Measurements from ENCODE around the gene CLEC3B. TPM values are rescaled to one million over a fixed set of nuclear protein-coding genes. Genes with fewer than 3 reads are reported as not detected.

The CLEC3B gene
- total RNA-seq, 2 donors from 2014 or later = 50.0 to 136 TPM

DNA sequence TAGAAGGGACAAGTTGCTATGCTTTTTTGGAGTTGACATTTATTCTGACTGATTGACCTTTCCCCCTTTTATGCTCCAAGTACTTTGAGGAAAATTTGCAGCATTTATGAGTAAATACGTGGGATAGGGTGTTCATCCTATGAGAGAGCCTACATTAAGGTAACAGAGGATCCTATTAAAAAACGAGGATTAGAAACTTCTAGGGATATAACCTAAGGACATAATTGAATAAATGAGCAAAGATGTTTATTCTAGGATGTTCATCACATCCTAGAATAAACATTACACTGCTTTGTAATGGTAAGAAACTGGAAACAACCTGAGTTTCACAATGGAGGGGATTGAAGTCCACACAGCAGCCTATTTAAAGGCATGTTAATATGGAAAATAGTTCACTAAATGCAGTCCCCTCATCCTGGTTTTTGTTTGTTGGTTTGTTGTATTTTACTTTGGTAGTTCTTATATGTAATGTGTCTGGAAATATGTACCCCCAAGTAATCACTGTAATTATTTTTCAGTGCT, 23.9 kb upstream of the CLEC3B start:
- intact Hi-C loops (cut with DNase I) = no loop called here
- no peak for DNase-seq (ENCODE audit: low spot score)

DNA sequence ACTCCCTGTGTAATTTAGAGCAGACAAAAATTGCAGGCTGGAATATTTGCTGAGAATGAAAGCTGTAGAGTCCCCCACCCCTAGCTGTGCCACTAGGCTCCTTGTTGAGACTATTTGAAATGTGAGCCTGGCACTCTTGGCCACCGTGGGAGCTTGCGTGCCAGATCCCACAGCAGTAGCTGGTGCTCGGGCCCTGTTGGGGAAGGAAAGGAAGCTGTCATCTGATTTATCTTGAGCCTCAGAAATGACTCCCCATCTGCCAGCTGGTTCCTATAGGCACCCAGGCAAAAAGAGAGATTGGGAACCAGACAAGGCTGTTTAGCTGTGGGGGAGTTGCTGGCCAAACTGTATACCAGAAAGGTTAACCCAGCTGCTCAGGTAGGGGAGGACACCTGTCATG, 23.4 kb upstream of the CLEC3B start:
- intact Hi-C loops (cut with DNase I) = no loop called here

DNA sequence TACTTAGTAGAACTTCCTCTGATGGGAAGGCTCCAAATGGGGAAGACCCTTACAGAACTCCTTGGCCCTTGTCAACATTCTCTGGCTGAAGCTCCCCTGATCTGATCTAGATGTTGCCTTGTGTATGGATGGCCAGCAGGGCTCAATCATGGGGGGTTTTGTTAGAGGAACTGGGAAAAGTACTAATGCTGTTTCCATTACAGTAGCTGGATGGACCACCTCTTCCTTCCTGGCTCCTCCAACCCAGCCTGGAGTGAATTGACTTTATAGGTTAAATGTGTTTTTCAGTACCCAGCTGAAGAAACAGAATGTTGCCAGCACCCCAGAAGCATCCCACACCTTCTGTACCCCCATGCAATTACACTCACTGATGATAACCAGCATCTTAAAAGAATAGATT, 22.7 kb upstream of the CLEC3B start:
- no peak for DNase-seq (ENCODE audit: low spot score)
- intact Hi-C loops (cut with DNase I) = no loop called here

More for the DNA sequence above, 23.4 kb upstream of the CLEC3B start:
- DNase-seq (ENCODE audit: low spot score) = no peak

- DNase-seq (ENCODE audit: low spot score) = no peak
- intact Hi-C loops (cut with DNase I) = no loop called here
Measured at GRCh38 chr3:45003859-45004258, 22.2 kb upstream of the CLEC3B start.

DNA sequence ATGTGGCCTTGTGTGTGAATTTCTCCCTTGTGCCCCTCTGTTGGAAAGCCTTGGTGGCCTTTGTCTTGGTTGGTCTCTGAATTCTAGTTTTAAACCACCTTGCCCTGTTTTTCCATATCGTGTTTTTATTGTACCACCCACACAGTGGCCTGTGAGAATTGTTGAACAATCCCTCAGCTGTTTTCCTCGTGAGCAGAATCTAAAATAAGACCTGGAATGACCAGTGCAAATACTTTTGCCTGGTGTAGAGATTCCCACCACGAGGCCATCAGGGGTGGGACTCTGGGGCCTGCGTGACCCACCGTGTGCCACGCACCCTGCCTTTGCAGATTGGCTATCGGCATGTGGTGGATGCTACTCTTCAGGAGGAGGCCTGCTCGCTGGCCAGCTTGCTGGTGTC, 19.0 kb upstream of the CLEC3B start:
- intact Hi-C loops (cut with DNase I) = no loop called here
- DNase-seq (ENCODE audit: low spot score) = no peak

- intact Hi-C loops (cut with DNase I) = no loop called here
- no peak for DNase-seq (ENCODE audit: low spot score)
Measured at GRCh38 chr3:45008117-45008516, 18.0 kb upstream of the CLEC3B start.

DNA sequence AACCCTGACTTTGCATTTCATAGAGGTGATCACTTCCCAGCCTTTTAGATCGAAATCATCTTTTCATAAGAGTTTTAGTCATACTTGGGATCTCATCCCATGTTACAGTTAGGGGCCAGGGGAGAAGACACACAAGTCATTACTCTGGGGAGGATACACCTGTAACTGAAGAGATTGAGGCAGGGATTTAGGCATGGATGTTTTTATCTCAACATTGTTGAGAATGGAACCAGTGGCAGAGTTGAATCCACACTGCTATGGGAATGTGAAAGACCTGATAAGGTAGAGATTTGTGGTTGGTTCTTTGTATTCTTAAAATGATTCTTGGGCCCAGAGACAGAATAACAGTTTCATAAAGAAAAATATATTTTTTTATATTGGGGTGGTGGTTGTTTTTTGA, 16.2 kb upstream of the CLEC3B start:
- DNase-seq (ENCODE audit: low spot score) = no peak
- intact Hi-C loops (cut with DNase I) = no loop called here

GRCh38 chr3:45010811-45011333, 15.2 kb upstream of the CLEC3B start:
- no peak for DNase-seq (ENCODE audit: low spot score)
- intact Hi-C loops (cut with DNase I) = no loop called here

DNA sequence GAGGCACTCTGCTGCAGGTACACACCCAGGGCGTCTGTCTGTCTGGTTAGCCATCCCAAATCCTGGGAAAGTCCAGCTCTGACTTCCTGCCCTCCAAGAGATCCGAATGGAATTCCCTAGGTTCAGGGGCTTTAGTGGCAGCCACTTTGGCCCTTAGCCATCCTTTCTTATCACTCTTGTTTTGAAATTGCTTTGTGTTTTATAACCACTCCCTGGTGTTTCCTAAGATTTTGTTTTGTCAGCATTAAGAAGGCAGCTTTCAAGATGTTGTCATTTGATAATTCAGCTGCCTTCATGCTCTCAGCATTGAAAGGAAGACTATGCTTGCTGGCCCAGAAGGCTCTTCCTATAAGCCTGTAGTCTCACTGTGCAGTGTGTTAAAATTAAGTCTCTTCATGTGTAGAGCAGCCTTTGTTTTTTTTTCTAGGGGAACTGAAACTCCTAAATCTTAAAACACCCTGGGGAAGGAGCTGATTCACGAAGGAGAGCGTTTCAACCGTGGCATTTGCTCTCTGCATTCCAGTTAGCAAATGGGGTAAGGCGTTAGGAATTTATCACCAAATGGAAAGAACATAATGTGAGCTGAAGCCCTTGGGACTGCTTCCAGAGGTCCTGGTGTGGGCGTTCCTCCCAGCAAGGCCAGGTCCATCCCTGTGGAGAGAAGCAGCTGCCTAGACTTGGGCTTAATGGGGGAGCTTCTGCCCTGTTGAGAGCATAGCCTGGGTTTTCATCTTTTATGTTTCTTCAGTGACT, 14.2 kb upstream of the CLEC3B start:
- intact Hi-C loops (cut with DNase I) = no loop called here
- DNase-seq (ENCODE audit: low spot score) = peak; percentile 90

DNA sequence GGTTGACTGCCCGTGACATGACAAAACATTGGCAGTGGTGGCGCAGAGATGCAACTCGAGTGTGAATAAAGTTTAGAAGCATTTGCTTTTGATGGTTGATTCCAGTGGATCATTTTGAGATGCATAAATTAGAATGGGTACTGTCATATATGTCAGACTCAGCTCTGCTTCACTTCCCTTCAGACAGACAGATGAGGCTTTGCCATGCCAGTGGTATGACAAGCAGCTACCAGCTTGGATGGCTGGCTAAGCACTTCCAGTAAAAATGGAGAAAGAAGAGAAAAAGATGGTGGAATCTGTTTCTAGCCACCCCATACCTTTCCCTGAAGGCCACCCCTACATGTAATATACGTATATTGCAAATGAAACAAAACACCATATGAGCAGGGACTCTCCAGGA, 13.5 kb upstream of the CLEC3B start:
- intact Hi-C loops (cut with DNase I) = no loop called here
- no peak for DNase-seq (ENCODE audit: low spot score)

DNA sequence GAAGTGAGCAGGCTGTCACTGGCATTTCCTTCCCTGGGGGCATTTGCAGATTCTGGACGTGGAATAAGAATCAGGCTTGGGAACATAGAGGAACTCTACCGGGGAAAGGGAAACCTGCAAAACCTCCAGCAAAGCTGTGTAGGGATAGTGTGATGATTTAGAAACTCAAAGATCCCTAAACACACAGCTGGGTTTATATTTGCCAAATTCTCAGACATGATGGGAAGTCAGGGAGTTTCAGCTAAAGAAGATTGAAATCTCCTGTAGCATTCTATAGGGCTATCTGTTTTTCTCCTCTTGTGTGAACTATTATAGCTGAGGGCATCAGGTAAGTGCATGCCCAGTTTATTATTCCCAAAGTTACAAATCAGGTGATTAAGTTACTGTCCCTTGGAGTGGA, 9.2 kb upstream of the CLEC3B start:
- no peak for DNase-seq (ENCODE audit: low spot score)
- intact Hi-C loops (cut with DNase I) = no loop called here

- intact Hi-C loops (cut with DNase I) = no loop called here
Measured at GRCh38 chr3:45017821-45018220, 8.3 kb upstream of the CLEC3B start.

DNA sequence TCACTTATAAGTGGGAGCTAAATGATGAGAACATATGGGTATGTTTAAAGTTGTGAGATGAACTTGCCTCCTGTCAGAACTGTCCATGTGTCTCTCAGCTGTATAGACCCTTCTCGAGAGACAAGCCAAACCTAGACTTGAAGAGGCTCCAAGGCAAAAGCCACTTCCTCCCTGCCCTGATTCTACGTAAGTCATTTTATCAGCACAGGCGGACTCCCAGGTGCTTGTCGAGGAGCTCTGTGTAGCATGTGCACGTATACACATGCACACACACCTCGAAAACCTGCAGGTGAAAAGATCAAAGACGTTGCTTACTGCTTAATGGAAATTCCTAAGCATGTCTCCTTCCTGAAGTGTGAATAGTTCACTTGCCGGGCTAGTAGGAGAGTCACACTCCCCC, 5.6 kb upstream of the CLEC3B start:
- intact Hi-C loops (cut with DNase I) = no loop called here
- no peak for DNase-seq (ENCODE audit: low spot score)

More at GRCh38 chr3:45017821-45018220, 8.3 kb upstream of the CLEC3B start:
- no peak for DNase-seq (ENCODE audit: low spot score)

GRCh38 chr3:45021524-45022297, 4.4 kb upstream of the CLEC3B start:
- intact Hi-C loops (cut with DNase I) = no loop called here
- no peak for DNase-seq (ENCODE audit: low spot score)

GRCh38 chr3:45023675-45024074, 2.4 kb upstream of the CLEC3B start:
- DNase-seq (ENCODE audit: low spot score) = no peak
- intact Hi-C loops (cut with DNase I) = no loop called here

GRCh38 chr3:45024542-45025255, 1.4 kb upstream of the CLEC3B start:
- intact Hi-C loops (cut with DNase I) = no loop called here
- DNase-seq (ENCODE audit: low spot score) = no peak

GRCh38 chr3:45026957-45027356, 854 bp downstream of the CLEC3B start:
- DNase-seq (ENCODE audit: low spot score) = peak; percentile 96
- intact Hi-C loops (cut with DNase I) = no loop called here

GRCh38 chr3:45027441-45027840, 1.3 kb downstream of the CLEC3B start:
- intact Hi-C loops (cut with DNase I) = no loop called here
- no peak for DNase-seq (ENCODE audit: low spot score)

- DNase-seq (ENCODE audit: low spot score) = no peak
- intact Hi-C loops (cut with DNase I) = no loop called here
Measured at GRCh38 chr3:45029216-45029615, 3.1 kb downstream of the CLEC3B start.

GRCh38 chr3:45029661-45030060, 3.6 kb downstream of the CLEC3B start:
- intact Hi-C loops (cut with DNase I) = loop anchor here in 1 of 2 donors (10.0 kb wide), 3 partner anchors 55 to 635 kb away; partner anchors contain the start of genes EXOSC7 and ZDHHC3
- DNase-seq (ENCODE audit: low spot score) = no peak
